GM12878 (cell line): ENCODE results near the gene CCL4. TPM values are rescaled to one million over a fixed set of nuclear protein-coding genes. Genes with fewer than 3 reads are reported as not detected.
A peak's percentile ranks its signal among the peaks of the same experiment; 100 is the strongest.

Source experiments
- ATAC-seq: fragments of 200-7000 bp; cut with Tn5 transposase; 3 replicates; pipeline ENCODE4 v1.9.1; 2020; ENCODE audit warnings: mild to moderate bottlenecking, moderate library complexity
- BruUV-seq: library from RNA; stranded (reverse); fragments of 400-500 nt; replicated peaks from 2 replicates; lab custom pipeline; 2021; lab: Mats Ljungman, UMichigan
- CTCF ChIA-PET: fragments of 300-600 bp; sonication (Branson Sonifier 250); formaldehyde crosslinking; extraction: SDS; loops from one replicate; lab custom pipeline; 2021; ENCODE audit warnings: inconsistent platforms; lab: Yijun Ruan, JAX
- POLR2A ChIA-PET: fragments of 350-600 bp; formaldehyde crosslinking; extraction: SDS; loops from one replicate; lab custom pipeline; 2021; ENCODE audit warnings: inconsistent platforms; lab: Charles Lee
- RAD21 ChIA-PET: fragments of 300-600 bp; sonication (Branson Sonifier 250); formaldehyde crosslinking; loops from one replicate; lab custom pipeline; 2023; ENCODE audit warnings: antibody characterized with exemption; ENCODE audit not compliant: unreplicated experiment; lab: Charles Lee
- SMC1A ChIA-PET: fragments of 300-600 bp; sonication (Branson Sonifier 250); formaldehyde crosslinking; loops from one replicate; lab custom pipeline; 2023; ENCODE audit not compliant: unreplicated experiment, uncharacterized antibody; lab: Charles Lee
- DNase-seq: peaks from one replicate; pipeline ENCODE4 v3.0.0-alpha.2; 2011; ENCODE audit warnings: low read depth, low spot score
- FAIRE-seq: peaks from 3 replicates; lab custom pipeline; 2011; peaks lifted over from hg19 to GRCh38; lab: Jason Lieb, UNC
- H2AFZ ChIP-seq: 2 replicates; pipeline ENCODE4 v1.6.0; 2011; ENCODE audit warnings: low read depth, low read length, control low read depth; ENCODE audit not compliant: control insufficient read depth
- H3K27ac ChIP-seq: 2 replicates; pipeline ENCODE4 v1.5.1; 2011; ENCODE audit warnings: control low read depth; ENCODE audit not compliant: control insufficient read depth, insufficient read depth
- H3K27me3 ChIP-seq, 2 experiments: replicated peaks in 1 of 2; 2 replicates each; pipeline versions ENCODE4 v1.6.0 to v1.6.1; 2011; ENCODE audit warnings: low read length in 1 of 2; ENCODE audit not compliant: control insufficient read depth in 2 of 2, insufficient read depth in 2 of 2
- H3K36me3 ChIP-seq, 2 experiments: 2 replicates each; pipeline ENCODE4 v1.5.1; 2011; ENCODE audit warnings: low read length in 1 of 2; ENCODE audit not compliant: control insufficient read depth in 2 of 2, insufficient read depth in 2 of 2
- H3K4me1 ChIP-seq: 2 replicates; pipeline ENCODE4 v1.6.1; 2011; ENCODE audit warnings: mild to moderate bottlenecking, low read length, moderate library complexity, mixed read lengths; ENCODE audit not compliant: control insufficient read depth, insufficient read depth
- H3K4me2 ChIP-seq: 2 replicates; pipeline ENCODE4 v1.6.0; 2011; ENCODE audit warnings: control low read depth; ENCODE audit not compliant: control insufficient read depth, insufficient read depth
- H3K4me3 ChIP-seq: fragments of 200-600 bp; sonication (generic); 2 replicates; pipeline ENCODE4 v1.5.1; 2016
- H3K79me2 ChIP-seq: 2 replicates; pipeline ENCODE4 v1.6.0; 2011; ENCODE audit warnings: low read length; ENCODE audit not compliant: control insufficient read depth, insufficient read depth
- H3K9ac ChIP-seq: 2 replicates; pipeline ENCODE4 v1.8.0; 2011; ENCODE audit warnings: low read length, control low read depth, mixed read lengths; ENCODE audit not compliant: control insufficient read depth, insufficient read depth
- H3K9me3 ChIP-seq: replicated peaks from 3 replicates; pipeline ENCODE4 v1.5.1; 2011; ENCODE audit warnings: mild to moderate bottlenecking, low read length; ENCODE audit not compliant: control insufficient read depth, insufficient read depth
- H4K20me1 ChIP-seq: 2 replicates; pipeline ENCODE4 v1.6.0; 2011; ENCODE audit not compliant: control insufficient read depth, insufficient read depth
- ESRRA ChIP-seq: IDR thresholded peaks from 2 replicates; pipeline ENCODE4 v1.6.1; 2012; ENCODE audit warnings: mild to moderate bottlenecking, low read length, improper control_type of control experiment
- SPI1 ChIP-seq: IDR thresholded peaks from 2 replicates; pipeline ENCODE4 v1.6.1; 2011; ENCODE audit warnings: low read depth, mild to moderate bottlenecking, low read length, moderate library complexity, borderline replicate concordance; ENCODE audit not compliant: insufficient read depth
- YY1 ChIP-seq: IDR thresholded peaks from 2 replicates; pipeline ENCODE4 v1.6.1; 2011; ENCODE audit warnings: low read depth, mild to moderate bottlenecking, low read length
- ZBTB11 ChIP-seq: fragments of 450-650 bp; formaldehyde crosslinking; IDR thresholded peaks from 2 replicates; pipeline ENCODE4 v1.5.0; 2022; ENCODE audit warnings: mild to moderate bottlenecking, missing genetic modification characterization
- WGBS: methylation state at CpG from one replicate; pipeline ENCODE4 v1.1.6; 2016; ENCODE audit warnings: low lambda C conversion rate; ENCODE audit not compliant: insufficient replicate concordance, insufficient coverage; ENCODE audit errors: missing lambda C conversion rate; 5-methylcytosine and 5-hydroxymethylcytosine counted together
- in situ Hi-C: fragments of 300-500 bp; cut with MboI; formaldehyde crosslinking; loops from 9 replicates; pipeline ENCODE4 v1.14.3; 2018; ENCODE audit warnings: mixed read lengths
- intact Hi-C: fragments of 100-400 bp; cut with micrococcal nuclease; formaldehyde crosslinking; loops from one replicate; pipeline ENCODE4 v1.14.2; 2022; ENCODE audit not compliant: unreplicated experiment
- polyA plus RNA-seq, 11 experiments: library from polyadenylated mRNA; depleted of rRNA in 4 of 11; unstranded in 6 of 11; stranded (reverse) in 5 of 11; fragments of >200 nt; fragmentation: Nextera tagmentation in 4 of 11; fragmentation: Illumina TruSeq in 1 of 11; extraction: Ambion mirVana in 4 of 11; extraction: Trizol in 1 of 11; gene quantifications; 1 replicate in 1 of 11; 2 replicates in 10 of 11; pipeline versions ENCODE4 v1.2.1 to v1.2.3, GENCODE V29; 2011 to 2016; ENCODE audit warnings: inconsistent platforms in 2 of 11, missing spikeins in 2 of 11, low read depth in 1 of 11
- total RNA-seq, 4 experiments: library from RNA; depleted of rRNA in 3 of 4; stranded (reverse); fragments of >200 nt in 3 of 4; fragmentation: Illumina TruSeq in 1 of 4; extraction: Trizol in 1 of 4; gene quantifications; 2 replicates each; pipeline versions ENCODE4 v1.2.1 to v1.2.3, GENCODE V29; 2013 to 2021

Gene CCL4
- total and polyA plus RNA-seq, 10 of the 15 experiments (the other 5 are each of a cell fraction or from before 2014, with no cell fraction given): 18.7 to 741 (median 79.4) TPM

GRCh38 chr17:36068524-36068923 lies 35.1 kb upstream of the CCL4 start:
- TF ChIP-seq ZBTB11 (CRISPR knock-in tag): no peak
- TF ChIP-seq ESRRA: no peak
- no peak for TF ChIP-seq SPI1
- TF ChIP-seq YY1: peak; percentile 90

More at GRCh38 chr17:36068524-36068923, 35.1 kb upstream of the CCL4 start:
- intact Hi-C loops: no loop called here
- no peak for DNase-seq
- Histone ChIP-seq H2AFZ (no peak overlapping the region), H3K9me3 (no peaks in the 10 kb centered on the region; the same call in 2 of the 3 replicates), H3K27me3 (0 out of 4 replicates have a peak, but pooled peaks cover 0 to 2% of the 10 kb centered on the region in 2 experiments), H3K4me3 (no peak overlapping the region), H3K4me2 (no peak overlapping the region), H4K20me1 (no peaks in the 10 kb centered on the region), H3K79me2 (no peaks in the 10 kb centered on the region), H3K9ac (no peak overlapping the region), H3K27ac (no peak overlapping the region), H3K36me3 (no peaks in the 10 kb centered on the region), H3K4me1 (peaks cover 4% of the 10 kb centered on the region; the same call in 1 of the 2 replicates)
- ChIA-PET POLR2A (interaction anchor here (0.6 kb wide), 1 partner anchor 417 kb away, joined by 3 read pairs; no protein-coding TSS in a partner anchor), SMC1A (interaction anchor here (0.8 to 15.8 kb wide), 10 partner anchors 9 to 93 kb away, joined by 3 to 341 read pairs (median 4); partner anchors contain the start of genes CCL16 and CCL3), RAD21 (interaction anchor here (1.0 to 2.3 kb wide), 6 partner anchors 22 to 99 kb away, joined by 3 to 9 read pairs (median 5); partner anchors contain the start of gene CCL3), CTCF (interaction anchor here (0.9 to 11.6 kb wide), 8 partner anchors 9 to 92 kb away, joined by 3 to 392 read pairs (median 5); partner anchors contain the start of gene CCL16)
- in situ Hi-C loops: no loop called here
- no peak for FAIRE-seq
- 56% methylated on average over 3 of the region's 3 CpGs for WGBS
- BruUV-seq: no TSS peak
- ATAC-seq: no peak
